MG63 (cell line): ENCODE results near the gene SMIM41. TPM values are rescaled to one million over a fixed set of nuclear protein-coding genes. Genes with fewer than 3 reads are reported as not detected.
A peak's percentile ranks its signal among the peaks of the same experiment; 100 is the strongest.

Experiments used
- DNase-seq: peaks from one replicate; pipeline ENCODE4 v3.0.0-alpha.2; 2020
- H3K27me3 ChIP-seq: fragments of 250-450 bp; sonication (Bioruptor Pico); 2 replicates; pipeline ENCODE4 v1.5.1; 2020; ENCODE audit warnings: mild to moderate bottlenecking, moderate library complexity
- H3K36me3 ChIP-seq: fragments of 250-450 bp; sonication (Bioruptor Pico); 2 replicates; pipeline ENCODE4 v1.5.1; 2020; ENCODE audit warnings: mild to moderate bottlenecking, moderate library complexity
- H3K4me3 ChIP-seq: fragments of 250-450 bp; sonication (Bioruptor Pico); 2 replicates; pipeline ENCODE4 v1.5.1; 2020; ENCODE audit warnings: mild to moderate bottlenecking, moderate library complexity
- H3K9me3 ChIP-seq: fragments of 250-450 bp; sonication (Bioruptor Pico); 2 replicates; pipeline ENCODE4 v1.5.1; 2020; ENCODE audit warnings: mild to moderate bottlenecking, moderate library complexity
- total RNA-seq: library from RNA; depleted of rRNA; stranded (reverse); fragments of >200 nt; shearing (Covaris generic); gene quantifications from 2 replicates; pipeline ENCODE4 v1.2.3, GENCODE V29; 2014; ENCODE audit warnings: low replicate concordance

The SMIM41 gene
- total RNA-seq, 1 experiment from 2014 or later = not detected

DNA sequence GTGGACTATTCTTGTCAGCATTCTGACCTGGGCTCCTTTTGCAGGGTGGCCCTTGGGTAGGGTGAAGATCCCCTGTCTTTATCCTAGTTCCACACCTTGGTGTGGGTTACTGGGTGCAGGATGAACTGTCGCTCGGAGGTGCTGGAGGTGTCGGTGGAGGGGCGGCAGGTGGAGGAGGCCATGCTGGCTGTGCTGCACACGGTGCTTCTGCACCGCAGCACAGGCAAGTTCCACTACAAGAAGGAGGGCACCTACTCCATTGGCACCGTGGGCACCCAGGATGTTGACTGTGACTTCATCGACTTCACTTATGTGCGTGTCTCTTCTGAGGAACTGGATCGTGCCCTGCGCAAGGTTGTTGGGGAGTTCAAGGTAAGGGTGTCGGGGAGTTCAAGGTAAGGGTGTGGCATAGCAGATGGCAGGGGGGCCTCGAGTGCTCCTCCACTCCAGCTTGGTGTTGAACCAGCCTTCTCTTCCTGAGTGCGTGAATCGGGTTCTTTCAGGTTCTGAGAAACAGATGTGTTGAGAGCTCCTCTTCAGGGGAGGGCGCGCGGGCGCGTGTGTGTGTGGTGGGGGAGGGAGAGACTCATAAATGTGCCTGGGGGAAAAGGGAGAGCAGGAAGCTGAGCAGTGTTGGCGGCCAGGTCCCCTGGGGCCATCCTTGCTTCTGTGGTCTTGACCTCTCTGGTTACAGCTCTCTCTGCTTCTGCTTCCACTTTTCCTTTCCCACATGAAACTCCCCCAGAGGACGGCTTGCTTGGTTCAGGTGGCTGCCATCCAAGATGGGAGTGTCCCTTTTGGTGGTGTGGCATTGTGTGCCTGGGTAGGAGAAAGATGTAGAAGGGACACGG lies 5.7 kb upstream of the SMIM41 start:
- Histone ChIP-seq H3K9me3 (no peaks in the 10 kb centered on the region; the same call in 1 of the 2 replicates), H3K36me3 (peaks cover 58% of the 10 kb centered on the region), H3K4me3 (no peak overlapping the region), H3K27me3 (no peaks in the 10 kb centered on the region)
- no peak for DNase-seq

DNA sequence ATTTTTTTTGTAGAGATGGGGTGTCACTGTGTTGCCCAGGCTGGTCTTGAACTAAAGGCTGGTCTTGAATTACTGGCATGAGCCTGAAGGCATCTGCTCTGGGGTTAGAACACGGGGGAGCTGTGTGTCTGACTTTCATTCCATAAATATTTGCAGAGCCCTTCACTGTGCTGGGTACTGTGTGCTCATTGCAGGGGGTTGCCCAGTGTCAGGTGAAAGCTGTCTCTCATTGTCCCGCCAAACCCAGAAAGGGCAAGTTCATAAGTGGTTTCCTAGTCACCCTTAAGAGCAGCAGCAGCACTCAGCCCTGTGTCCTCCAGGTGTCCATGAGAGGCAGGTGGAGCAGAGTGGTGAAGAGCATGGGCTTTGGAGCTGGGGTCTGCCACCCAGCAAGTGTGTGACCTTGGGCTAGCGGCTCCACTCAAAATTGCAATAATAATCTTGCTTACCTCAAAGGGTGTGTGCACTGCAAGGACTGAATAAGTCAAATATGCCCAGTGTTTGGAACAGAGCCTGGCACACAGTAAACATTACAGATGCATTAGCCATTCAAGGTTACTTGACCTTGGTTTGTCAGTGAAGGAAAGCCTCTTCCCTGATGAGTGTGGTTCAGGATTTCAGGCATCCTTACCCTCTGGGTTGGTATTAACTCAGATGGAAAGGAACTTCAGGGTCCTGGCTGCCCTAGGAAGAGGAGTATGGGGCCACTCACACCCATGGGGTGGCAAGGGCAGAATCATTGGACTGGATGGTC lies 4.4 kb upstream of the SMIM41 start:
- H3K36me3 ChIP-seq = peaks cover 59% of the 10 kb centered on the region
- H3K4me3 ChIP-seq = no peak overlapping the region
- DNase-seq = no peak
- H3K27me3 ChIP-seq = no peaks in the 10 kb centered on the region
- H3K9me3 ChIP-seq = no peaks in the 10 kb centered on the region

DNA sequence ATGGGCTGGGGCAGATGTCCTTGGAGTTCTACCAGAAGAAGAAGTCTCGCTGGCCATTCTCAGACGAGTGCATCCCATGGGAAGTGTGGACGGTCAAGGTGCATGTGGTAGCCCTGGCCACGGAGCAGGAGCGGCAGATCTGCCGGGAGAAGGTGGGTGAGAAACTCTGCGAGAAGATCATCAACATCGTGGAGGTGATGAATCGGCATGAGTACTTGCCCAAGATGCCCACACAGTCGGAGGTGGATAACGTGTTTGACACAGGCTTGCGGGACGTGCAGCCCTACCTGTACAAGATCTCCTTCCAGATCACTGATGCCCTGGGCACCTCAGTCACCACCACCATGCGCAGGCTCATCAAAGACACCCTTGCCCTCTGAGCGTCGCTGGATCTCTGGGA lies 2.7 kb upstream of the SMIM41 start:
- Histone ChIP-seq H3K36me3 (peaks cover 55% of the 10 kb centered on the region), H3K4me3 (no peak overlapping the region), H3K27me3 (no peaks in the 10 kb centered on the region), H3K9me3 (no peaks in the 10 kb centered on the region)
- no peak for DNase-seq

DNA sequence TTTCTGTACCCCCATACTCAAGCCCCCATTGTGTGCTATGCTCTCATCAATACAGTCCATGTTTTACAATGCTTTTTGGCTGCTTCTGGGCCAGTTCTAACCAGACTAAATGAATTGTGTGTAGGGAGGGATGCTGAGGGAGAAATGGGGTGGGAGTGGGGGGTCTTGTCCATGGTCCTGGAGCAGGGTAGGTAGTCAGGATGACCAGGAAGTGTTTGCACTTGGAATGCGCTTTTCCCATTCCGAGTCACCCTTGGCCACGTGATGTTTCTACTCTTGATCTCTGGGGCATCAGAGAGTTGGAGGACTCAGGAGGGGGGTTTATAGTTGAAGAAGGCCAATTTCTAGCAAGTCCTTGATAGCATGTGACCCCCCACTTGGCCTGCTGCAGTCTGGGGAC lies 1.2 kb upstream of the SMIM41 start:
- H3K4me3 ChIP-seq = no peak overlapping the region
- no peak for DNase-seq
- H3K9me3 ChIP-seq = no peaks in the 10 kb centered on the region
- no peaks in the 10 kb centered on the region for H3K27me3 ChIP-seq
- peaks cover 42% of the 10 kb centered on the region for H3K36me3 ChIP-seq

DNA sequence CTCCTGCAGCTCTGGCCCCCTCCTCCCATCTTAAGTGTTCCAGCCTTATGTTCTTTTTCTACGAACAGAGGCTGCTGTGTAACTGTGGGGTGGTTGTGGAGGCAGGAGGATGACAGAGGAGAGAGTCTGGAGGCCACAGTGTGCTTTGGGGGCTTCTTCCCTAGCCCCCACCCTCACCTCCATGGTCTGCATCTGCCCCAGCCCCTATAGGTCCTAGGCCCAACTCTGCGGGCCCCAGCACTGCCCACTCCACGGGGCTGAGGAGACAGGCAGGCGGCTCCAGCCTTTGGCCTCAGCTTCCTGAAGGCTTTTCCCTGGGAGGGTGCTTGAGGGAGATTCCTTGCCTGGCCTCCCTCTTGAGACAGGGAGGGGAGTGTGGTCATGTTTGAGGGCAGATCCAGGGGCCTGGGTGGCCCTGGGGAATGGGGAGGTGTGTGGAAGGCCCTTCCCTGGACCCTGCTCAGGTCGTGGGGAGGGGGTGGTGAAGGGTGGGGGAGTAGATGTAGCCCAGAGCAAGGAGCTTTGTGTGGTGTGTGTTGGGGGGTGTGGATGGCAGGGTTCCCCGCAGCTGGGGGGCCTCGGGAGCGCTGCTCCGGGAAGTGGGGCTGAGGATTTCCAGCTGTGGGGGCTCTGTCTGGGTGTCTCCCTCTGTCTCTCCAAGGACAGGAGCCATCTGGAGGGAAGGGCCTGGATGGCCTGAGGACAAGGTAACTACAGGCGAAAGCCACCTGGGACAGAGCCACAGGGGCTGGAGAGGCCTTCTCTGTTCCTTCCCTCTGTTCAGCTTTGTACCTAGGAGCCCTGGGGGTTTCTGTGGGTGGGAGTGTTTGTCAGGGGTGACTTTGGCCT lies 1.1 kb downstream of the SMIM41 start:
- no peak for DNase-seq
- H3K36me3 ChIP-seq = peaks cover 21% of the 10 kb centered on the region
- no peaks in the 10 kb centered on the region for H3K9me3 ChIP-seq
- no peak overlapping the region for H3K4me3 ChIP-seq
- no peaks in the 10 kb centered on the region for H3K27me3 ChIP-seq

DNA sequence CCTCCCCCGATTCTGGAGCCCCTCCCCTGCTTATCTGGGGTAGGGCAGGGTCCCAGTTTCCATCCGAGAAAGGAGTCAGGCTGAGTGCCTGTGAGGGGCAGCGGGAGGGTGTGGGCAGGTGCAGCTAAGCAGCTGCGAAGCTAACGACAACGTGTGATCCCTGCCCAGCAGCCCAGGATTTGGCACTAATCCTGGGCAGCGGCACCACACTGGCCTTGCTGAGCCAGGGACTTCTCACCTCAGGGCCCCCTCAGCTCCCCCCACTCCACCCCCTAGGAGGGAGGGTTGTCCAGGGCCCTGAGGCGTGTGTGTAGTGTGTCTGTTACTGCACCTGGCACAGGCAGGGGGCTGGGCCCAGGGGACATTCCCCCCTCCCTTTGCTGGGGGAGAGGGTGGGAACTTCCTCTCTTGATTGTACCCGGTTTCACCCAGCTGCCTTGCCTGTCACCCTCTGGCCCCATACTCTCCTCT lies 1.8 kb downstream of the SMIM41 start:
- no peak overlapping the region for H3K4me3 ChIP-seq
- H3K9me3 ChIP-seq = no peaks in the 10 kb centered on the region
- DNase-seq = no peak
- H3K36me3 ChIP-seq = peaks cover 17% of the 10 kb centered on the region
- no peaks in the 10 kb centered on the region for H3K27me3 ChIP-seq

DNA sequence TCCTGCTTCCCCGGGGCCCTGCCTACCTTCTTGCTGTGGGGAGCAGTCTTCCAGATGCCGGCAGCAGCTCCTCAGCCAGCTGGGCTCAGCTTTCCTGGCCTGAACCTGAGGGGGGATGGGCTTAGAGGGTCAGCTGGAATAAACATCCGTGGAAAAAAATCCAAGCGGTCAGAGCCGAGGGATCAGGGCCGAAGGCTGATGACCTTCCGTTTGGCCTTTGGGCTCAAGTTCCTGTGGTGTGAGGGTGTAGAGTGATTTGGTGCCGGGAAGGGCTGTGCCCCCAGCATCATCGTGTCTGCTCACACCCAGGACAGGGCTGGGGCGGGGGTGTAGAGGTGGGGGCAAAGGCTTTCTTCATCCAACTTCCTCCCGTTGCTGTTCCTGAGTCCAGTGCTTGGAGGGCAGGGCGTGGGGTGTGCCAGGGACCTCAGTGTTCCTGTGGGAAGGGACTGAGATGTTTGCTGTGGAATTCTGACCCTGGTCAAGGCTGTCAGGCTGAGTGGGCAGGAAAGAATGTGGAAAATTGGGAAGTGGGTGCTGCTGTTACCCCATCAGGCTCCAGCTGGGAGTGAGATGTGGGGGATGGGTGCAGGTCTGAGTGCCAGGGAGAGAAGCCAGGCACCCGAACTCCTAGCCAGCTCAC lies 2.6 kb downstream of the SMIM41 start:
- Histone ChIP-seq H3K4me3 (no peak overlapping the region), H3K27me3 (no peaks in the 10 kb centered on the region), H3K36me3 (peaks cover 13% of the 10 kb centered on the region), H3K9me3 (no peaks in the 10 kb centered on the region)
- DNase-seq = no peak

DNA sequence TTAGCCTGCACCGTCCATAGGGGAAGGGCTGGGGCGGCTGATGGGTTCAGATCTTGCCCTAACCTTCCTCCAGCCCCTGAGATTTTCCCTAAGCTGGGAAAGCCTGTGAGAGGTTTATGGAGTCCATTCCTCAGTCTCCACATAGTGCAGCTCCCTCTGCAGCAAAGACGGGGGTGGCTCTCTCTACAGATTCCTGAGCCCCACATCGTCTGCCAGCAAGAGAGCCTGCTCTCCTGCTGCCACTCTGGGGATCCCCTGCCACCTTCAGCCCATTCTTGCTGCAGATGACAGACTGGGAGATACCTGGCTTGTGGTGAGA lies 3.1 kb downstream of the SMIM41 start:
- H3K36me3 ChIP-seq = peaks cover 13% of the 10 kb centered on the region
- no peak for DNase-seq
- no peak overlapping the region for H3K4me3 ChIP-seq
- H3K9me3 ChIP-seq = no peaks in the 10 kb centered on the region
- no peaks in the 10 kb centered on the region for H3K27me3 ChIP-seq

DNA sequence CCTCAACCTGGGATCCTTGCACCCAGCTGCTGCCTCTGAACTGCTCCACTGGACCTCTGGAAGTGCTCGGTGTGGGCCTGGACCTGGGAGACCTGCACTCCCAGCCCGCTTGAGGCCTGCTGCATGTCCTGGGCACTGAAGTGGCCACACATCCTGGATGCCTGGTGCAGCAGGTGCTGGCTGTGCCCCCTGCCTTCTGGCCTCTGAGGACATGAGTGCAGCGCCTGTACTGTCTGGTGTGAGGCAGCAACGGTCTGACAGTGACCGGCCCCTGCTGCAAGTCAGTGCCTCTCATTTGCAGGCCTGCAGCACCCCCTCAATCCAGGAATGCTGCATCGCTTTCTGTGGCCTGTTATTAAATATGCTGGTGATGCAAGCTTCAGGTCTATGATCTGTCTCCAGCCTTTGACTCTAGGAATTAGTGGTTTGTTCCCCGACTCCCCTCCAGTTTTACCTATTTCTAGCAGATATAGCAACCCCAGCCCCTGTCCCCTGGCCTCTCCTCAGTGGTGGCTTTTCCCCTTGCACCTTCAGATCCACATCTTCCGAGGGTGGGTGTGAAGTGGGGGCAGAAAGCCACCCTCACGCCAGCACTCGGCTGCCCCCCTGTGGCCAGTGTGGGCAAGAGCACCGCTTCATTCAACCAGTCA lies 3.6 kb downstream of the SMIM41 start:
- DNase-seq = peak; percentile 43
- Histone ChIP-seq H3K4me3 (no peak overlapping the region), H3K36me3 (peaks cover 9% of the 10 kb centered on the region), H3K27me3 (no peaks in the 10 kb centered on the region), H3K9me3 (no peaks in the 10 kb centered on the region)

DNA sequence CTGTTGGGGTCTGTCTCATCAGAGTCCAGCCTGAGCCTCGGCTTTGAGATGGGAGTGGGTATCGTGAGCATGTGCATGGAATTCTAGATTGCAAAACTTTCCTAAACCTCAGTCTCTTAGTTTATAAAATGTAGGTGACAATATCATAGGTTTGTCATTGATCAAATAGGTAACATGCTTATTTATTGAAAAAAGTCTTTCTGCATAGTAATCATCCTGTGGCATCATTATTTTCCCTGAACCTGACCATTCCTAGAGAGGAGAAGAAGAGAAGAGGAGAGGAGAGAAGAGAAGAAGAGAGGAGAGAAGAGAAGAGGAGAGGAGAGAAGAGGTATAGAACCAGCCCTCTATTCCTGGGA lies 4.1 kb downstream of the SMIM41 start:
- Histone ChIP-seq H3K27me3 (no peaks in the 10 kb centered on the region), H3K36me3 (peaks cover 4% of the 10 kb centered on the region; the same call in 1 of the 2 replicates), H3K9me3 (no peaks in the 10 kb centered on the region), H3K4me3 (no peak overlapping the region)
- DNase-seq = no peak

DNA sequence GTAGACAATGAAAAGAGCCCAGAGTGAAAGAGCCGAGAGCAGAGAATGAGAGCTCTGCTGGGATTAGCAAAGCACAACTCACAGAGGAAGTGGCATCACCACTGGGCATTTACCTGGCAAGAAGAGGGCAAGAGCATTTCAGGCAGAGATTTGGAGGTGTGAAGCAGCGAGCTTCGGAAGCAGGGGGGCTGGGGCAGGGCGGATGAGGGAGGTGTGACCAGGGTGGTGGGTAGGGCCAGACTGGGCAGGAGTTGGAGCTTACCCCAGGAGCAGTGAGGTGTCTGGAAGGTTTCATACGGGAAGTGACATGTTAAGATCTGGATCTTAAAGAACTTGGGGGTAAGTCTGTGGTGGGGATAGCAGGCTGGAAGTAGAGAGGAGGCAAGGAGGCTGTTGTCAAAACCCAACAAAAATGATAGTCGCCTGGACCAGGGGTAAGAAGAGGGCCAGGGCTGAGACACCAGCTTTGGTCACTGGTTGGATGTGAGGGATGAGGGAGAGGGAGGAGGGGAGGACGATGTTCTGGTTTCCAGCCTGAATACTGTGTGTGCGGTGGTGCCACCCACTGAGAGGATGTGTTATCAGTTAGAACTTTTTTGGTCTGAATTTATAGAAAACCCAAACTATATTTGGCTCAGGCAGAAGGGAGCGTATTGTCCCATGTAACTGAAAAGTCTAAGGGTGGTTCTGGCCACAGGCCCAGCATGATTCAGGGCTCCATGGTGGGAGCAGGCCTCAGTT lies 5.2 kb downstream of the SMIM41 start:
- H3K27me3 ChIP-seq = no peaks in the 10 kb centered on the region

DNA sequence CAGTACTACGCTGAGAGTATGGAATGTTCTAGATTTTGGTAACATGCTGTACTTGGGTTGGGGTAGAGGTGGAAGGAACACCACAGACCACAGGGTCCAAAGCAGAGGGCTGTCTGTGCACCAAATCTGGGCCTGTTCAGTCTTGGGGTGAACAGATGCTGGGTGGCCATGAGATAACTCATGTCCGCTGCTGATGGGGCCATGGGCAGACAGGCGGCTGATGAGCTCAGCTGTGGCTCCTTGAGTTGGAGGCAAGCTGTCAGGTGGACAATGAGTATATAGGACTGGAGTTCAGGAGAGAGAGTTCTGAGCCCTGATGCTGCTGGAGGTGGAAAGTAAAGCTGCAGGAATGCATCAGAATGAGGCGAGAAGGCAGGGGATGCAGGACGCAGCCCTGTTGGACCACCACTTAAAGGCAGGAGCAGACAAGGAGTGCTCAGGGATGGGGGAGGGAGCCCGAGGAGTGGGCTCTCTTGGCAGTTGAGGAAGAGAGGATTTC lies 6.2 kb downstream of the SMIM41 start:
- Histone ChIP-seq H3K36me3 (no peaks in the 10 kb centered on the region), H3K4me3 (no peak overlapping the region), H3K9me3 (no peaks in the 10 kb centered on the region), H3K27me3 (no peaks in the 10 kb centered on the region; the same call in 1 of the 2 replicates)
- DNase-seq = no peak

More for the DNA sequence above, 5.2 kb downstream of the SMIM41 start:
- Histone ChIP-seq H3K36me3 (no peaks in the 10 kb centered on the region), H3K9me3 (no peaks in the 10 kb centered on the region), H3K4me3 (no peak overlapping the region)
- no peak for DNase-seq

DNA sequence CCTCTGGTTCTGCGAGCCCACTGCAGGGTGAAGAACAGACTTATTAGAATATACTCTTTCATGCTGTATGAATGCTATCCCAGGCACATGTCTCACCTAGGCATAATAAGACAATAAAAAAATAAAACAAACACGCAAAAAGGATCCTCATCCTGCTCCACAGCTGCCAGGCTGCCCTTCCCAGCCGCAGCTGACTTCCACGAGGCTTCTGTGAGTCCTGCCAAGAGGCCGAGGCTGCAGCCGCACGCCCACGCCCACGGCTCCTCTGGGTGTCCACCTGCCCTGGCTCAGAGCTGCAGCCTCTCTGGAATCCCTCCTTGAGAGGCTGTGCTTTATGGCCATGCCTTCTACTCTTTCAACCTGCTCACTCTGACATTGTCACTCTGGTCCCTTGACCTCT lies 6.9 kb downstream of the SMIM41 start:
- no peak for DNase-seq
- Histone ChIP-seq H3K27me3 (peaks cover 2% of the 10 kb centered on the region; the same call in 1 of the 2 replicates), H3K4me3 (no peak overlapping the region)

DNA sequence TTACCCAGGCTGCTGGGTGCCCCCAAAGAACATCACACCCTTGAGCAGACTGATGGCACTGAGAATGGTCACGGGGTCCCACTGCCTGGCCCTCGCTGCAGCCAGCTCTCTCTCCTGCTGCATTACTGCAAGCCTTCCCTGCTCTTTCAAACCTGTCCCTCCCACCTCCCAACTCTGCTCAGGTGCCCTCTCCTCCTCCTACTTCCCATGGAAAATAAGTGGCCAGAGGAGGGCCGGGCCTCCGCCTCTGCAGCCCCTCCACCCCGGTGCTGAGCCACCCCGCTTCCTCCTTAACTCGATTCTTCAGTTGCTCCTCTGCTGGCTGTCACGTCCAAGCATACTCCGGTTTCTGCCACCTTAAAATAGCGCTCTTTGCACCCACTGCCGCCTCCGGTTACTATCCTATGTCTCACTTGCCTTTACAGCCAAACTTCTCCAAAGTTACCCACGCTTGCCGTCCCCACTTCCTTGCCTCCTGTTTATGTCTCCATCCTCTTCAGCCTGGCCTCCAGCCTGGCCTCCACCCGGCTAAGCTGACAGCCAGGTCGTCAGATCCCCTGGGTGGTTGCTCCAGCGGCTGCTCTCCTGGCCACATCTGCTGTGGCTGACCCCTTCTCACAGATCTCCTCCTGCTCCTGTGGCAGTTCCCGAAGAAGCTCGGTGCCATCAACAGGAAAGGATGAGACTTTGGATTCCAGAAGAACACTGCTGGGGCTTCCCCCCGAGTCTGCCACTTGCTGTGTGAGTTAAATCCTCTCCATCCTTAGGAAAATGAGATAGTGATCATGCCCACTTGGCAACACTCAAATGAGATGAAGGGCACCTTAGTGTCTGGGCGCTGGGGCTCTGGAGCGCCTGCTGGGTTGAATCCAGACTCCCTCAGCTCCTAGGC lies 7.7 kb downstream of the SMIM41 start:
- no peak for DNase-seq
- Histone ChIP-seq H3K27me3 (peaks cover 10% of the 10 kb centered on the region), H3K36me3 (no peaks in the 10 kb centered on the region), H3K9me3 (no peaks in the 10 kb centered on the region), H3K4me3 (no peak overlapping the region)

More for the DNA sequence above, 6.9 kb downstream of the SMIM41 start:
- Histone ChIP-seq H3K9me3 (no peaks in the 10 kb centered on the region), H3K36me3 (no peaks in the 10 kb centered on the region)
